GM18505 (cell line): ENCODE data around the gene BCKDK.
"Not testable (repeated sequence)": the region's sequence is repeated elsewhere in the genome, so short reads cannot be mapped to it uniquely, and the experiment has no call there.

ENCODE experiments used
- ATAC-seq: cut with Tn5 transposase; IDR thresholded peaks from one replicate; pipeline ENCODE4 v1.9.1; 2021; ENCODE audit not compliant: unreplicated experiment
- POLR2A ChIP-seq: IDR thresholded peaks from 4 replicates; pipeline ENCODE4 v1.6.1; 2011; ENCODE audit warnings: borderline replicate concordance; ENCODE audit not compliant: insufficient read depth, insufficient read length; ENCODE audit errors: extremely low read depth

BCKDK gene

DNA sequence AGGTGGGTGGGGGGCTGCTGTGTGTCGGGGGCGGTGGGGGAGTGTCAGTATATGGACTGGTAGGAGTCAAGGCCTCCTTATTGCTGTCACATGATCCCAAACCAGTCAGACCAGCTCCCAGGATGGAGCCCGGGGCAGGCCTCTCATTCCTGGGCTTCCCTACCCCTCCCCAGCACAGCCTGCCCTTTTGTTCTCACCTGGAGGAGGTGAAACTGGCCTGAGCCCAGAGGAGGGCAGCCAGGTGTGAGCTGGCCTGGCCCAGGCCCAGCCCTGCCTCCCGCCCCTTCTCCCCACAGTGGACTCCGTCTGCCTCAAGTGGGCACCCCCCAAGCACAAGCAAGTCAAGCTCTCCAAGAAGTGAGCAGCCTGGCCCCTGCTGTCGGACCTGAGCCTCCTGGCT, 22.7 kb downstream of the BCKDK start:
- no peak for ATAC-seq
- no peak for TF ChIP-seq POLR2A

DNA sequence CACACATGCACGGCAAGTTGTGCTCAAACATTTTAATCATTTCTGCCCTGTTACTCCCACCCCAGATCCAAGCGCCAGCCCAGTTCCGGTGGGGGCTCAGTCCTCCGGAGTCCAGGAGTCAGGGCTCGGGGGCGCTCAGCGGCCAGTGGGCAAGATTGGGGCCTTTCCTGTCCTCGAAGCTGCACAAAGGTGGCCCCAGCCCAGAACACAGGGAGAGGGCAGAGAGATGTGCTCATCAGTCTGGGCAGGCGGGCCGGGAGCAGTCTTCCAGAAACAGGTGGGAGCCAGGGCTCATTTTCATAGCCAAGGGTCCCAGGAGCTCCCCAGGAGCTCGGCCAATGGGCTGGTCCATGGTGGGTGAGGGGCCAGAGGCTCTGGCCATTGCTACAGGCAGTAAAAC, 23.2 kb downstream of the BCKDK start:
- ATAC-seq, result no peak
- no peak for TF ChIP-seq POLR2A

DNA sequence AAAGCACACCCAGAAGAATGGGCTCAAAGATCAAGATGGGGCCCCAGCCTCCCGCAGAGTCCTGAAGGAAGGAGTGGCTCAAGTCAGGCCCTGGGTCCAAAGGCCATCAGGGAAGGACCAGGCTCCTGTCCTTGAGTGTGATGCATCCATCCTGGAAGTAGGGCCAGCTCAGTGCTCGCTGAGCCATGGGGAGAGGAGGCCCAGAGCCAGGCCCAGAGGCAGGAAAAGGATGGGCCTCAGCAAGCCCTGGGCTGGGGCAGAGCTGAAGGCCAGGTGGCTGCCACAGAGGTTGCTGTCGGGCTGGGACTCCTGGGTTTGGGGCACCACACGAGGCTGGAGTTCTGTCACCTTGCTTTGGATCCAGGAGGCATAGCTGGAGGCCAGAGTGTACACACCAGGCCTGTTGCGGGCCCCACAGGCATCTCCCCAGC, 23.7 kb downstream of the BCKDK start:
- no peak for TF ChIP-seq POLR2A
- ATAC-seq, result no peak

GRCh38 chr16:31132303-31132979, 24.3 kb downstream of the BCKDK start:
- no peak for ATAC-seq
- no peak for TF ChIP-seq POLR2A

DNA sequence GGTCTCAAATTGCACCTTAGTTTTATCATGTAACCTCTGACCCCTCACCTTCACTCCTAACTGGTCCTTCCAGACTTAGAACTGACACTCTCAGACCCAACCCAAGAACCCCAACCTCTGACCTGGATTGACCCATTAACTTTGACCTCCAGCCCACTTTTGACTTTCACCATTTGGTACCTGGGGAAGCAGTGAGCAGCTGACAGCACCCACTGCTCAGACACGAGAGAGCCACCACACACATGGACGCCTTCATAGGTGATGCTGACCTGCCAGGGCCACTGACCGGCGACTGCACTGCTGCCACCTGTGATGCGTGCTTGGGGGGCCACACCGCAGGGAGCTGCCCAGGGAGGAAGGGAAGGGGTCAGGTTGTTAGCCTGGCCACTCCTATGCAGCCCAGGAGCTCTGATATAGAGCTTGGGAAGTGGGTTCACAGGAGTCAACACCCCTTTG, 24.9 kb downstream of the BCKDK start:
- no peak for ATAC-seq
- no peak for TF ChIP-seq POLR2A

DNA sequence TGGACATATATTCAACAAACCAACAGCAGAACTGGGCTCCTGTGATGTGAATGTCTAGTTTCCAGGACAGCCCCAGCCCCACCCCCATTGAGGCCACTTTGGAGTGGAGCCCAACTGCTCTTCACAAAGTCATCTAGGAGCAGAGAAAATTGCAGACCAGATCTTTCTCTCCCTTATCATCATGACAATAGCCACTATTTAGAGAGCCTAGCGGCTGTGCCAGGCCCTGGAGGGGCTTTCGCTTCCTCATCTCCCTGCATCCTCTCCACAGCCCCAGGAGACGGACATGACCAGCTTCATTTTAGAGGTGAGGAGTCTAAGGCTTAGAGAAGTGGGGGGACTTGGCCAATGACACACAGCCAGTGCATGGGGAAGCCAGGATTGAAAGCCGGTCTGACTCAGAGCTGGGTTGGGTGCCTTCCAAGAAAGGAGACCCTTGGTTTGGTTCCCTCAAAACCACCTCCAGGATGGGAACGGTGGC, 25.9 kb downstream of the BCKDK start:
- no peak for ATAC-seq
- TF ChIP-seq POLR2A, result no peak

- TF ChIP-seq POLR2A, result no peak
Observed at GRCh38 chr16:31134625-31135534, 26.7 kb downstream of the BCKDK start.

GRCh38 chr16:31135535-31136286, 27.5 kb downstream of the BCKDK start, which contains the start of gene PRSS8:
PRSS8 (minus strand) TSS chr16:31135727; CDS start chr16:31135498, 229 bp downstream.
- no peak for ATAC-seq
- no peak for TF ChIP-seq POLR2A

More at GRCh38 chr16:31134625-31135534, 26.7 kb downstream of the BCKDK start:
- no peak for ATAC-seq

GRCh38 chr16:31136287-31136662, 28.1 kb downstream of the BCKDK start:
- ATAC-seq, result no peak
- no peak for TF ChIP-seq POLR2A

- ATAC-seq, result not testable (repeated sequence)
Observed at GRCh38 chr16:31136822-31137499, 28.8 kb downstream of the BCKDK start.

GRCh38 chr16:31138621-31139578, 30.7 kb downstream of the BCKDK start:
- no peak for ATAC-seq
- no peak for TF ChIP-seq POLR2A

DNA sequence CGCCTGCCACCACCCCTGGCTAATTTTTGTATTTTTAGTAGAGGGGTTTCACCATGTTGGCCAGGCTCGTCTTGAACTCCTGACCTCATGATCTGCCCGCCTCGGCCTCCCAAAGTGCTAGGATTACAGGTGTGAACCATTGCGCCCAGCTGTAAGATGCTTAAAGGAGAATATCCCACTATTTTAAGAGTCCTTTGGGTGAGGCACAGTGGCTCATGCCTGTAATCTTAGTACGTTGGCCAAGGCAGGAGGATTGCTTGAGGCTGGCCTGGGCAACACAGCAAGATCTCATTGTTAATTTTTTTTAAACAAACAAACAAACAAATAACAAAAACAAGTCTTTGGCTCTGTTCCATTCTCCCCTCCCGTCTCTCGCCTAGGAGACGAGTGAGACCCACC, 32.9 kb downstream of the BCKDK start:
- ATAC-seq, result not testable (repeated sequence)
